Smooth muscle cell of the coronary artery (primary cell): ENCODE measurements around the gene YARS1. TPM values are rescaled to one million over a fixed set of nuclear protein-coding genes. Genes with fewer than 3 reads are reported as not detected.

Experiments used
- total RNA-seq: library from RNA; depleted of rRNA; stranded (reverse); fragments of >200 nt; gene quantifications from 2 replicates; pipeline ENCODE4 v1.2.3, GENCODE V29; 2014; ENCODE audit warnings: low replicate concordance

The YARS1 gene
- total RNA-seq = 70.1 and 160 TPM in 2 replicates

DNA sequence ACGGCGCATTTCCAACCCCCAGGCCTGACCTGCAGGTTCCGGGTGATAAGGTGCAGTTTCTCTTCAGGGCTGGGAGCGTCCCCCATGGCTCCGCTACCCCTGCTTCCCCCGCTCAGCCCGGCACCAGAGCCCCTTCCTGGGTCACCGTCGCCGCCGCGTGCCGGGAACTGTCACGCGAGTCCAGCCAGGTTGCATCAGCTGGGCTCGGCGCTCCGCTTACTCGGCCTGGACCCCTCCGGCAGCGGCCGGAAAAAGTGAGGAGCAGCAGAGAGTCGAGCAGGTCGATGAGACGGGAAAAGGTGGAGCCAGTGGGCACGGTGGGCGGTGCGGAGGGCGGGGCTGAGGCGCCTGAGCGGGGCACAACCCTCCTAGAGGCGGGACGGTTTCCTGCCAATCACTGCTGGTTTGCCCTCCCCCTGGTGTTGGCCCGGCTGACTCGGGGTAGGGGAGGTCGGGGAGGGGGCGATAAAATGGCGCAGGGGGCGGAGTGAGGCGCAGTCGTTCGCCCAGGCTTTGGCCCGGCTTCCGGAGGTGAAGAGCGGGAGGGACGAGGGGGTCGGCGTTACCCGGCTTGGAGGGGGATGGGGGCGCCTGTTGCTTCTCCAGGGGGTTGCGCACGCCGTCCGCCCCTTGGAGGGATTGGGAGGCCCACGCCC is at the start of gene YARS1, which contains the start of gene S100PBP:
TSS of gene YARS1 (minus strand) at position 200 of the 656 bp plus-strand sequence. CDS start at position 86, 114 bp downstream.
TSS of gene S100PBP (plus strand) at position 495 of the 656 bp plus-strand sequence. CDS start 8,447 bp downstream, outside the sequence.

Other genes with a start within 250 kb of the YARS1 start
- gene ZBTB8OS, start 166.8 kb downstream of the YARS1 start, total RNA-seq = 47.3 and 64.0 TPM in 2 replicates
- 72.9 and 93.5 TPM in 2 replicates for gene RBBP4, start 166.2 kb downstream of the YARS1 start, total RNA-seq
- gene SYNC, start 114.6 kb downstream of the YARS1 start, total RNA-seq = 39.5 and 52.4 TPM in 2 replicates
- 28.9 and 77.8 TPM in 2 replicates for gene S100PBP, start 295 bp upstream of the YARS1 start, total RNA-seq
- gene FNDC5, start 53.6 kb upstream of the YARS1 start, total RNA-seq = 2.0 and 8.7 TPM in 2 replicates
- gene HPCA, start 69.1 kb upstream of the YARS1 start, total RNA-seq = not detected in 2 replicates
- gene TMEM54, start 84.0 kb upstream of the YARS1 start, total RNA-seq = 15.3 and 55.1 TPM in 2 replicates
- 13.7 and 14.6 TPM in 2 replicates for gene RNF19B, start 147.5 kb upstream of the YARS1 start, total RNA-seq
- 36.4 and 88.5 TPM in 2 replicates for gene AK2, start 219.5 kb upstream of the YARS1 start, total RNA-seq